NK-92 treated with Interleukin-12 subunit alpha and Interleukin-12 subunit beta, amount 100 ng/mL, for 24 hours (cell line): Measurements from ENCODE around the gene MEF2A.
A peak's percentile ranks its signal among the peaks of the same experiment; 100 is the strongest.

Source experiments
- DNase-seq: peaks from one replicate; lab custom pipeline; 2025; lab: John Stamatoyannopoulos, UW

Gene MEF2A

DNA sequence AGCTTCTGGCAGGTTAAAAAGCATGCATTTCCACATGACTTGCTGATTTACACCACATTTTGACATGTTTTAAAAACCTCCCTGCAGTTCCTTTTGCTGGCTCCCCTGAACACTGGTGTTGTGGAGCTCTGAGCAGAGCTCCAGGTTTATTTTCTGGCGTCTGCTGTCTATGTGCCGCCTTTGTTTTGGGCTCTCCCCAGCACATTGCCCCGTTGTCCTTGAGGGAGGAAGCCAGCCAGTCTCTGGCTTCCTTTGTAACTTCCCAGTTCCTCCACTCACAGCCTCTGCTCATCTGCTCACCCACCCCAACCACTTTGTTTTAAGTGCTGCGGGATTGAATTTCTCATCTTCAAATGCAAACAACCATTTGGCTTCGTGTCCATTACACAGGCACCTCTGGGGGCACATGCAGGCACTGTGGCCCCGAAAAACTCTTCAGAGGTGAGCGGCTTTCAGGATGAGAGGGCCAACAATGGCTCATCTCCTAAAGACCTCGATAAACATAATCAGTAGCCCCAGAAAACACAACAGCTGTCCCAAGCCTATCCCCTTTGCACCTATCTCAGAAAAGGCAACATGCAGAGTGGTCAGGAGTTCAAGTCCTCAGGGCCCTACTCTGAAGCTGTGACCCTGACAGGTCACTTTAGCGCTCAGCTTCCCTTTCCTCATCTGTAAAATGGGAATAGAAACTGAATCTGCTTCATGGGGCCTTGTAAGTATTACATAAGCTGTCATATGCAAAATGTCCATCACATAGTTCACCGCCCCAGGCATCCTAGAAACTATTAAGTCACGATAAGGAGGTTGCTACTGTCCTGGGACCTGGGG, 1.3 kb upstream of the MEF2A start:
- DNase-seq: no peak

- no peak for DNase-seq
These were observed 810 bp upstream of the MEF2A start for GRCh38 chr15:99565049-99565298.

GRCh38 chr15:99566157-99566897, 543 bp downstream of the MEF2A start:
- DNase-seq: peak; percentile 75

GRCh38 chr15:99568625-99569352, 3.0 kb downstream of the MEF2A start:
- DNase-seq: no peak

GRCh38 chr15:99571299-99571698, 5.5 kb downstream of the MEF2A start:
- DNase-seq: no peak

- no peak for DNase-seq
These were observed 8.3 kb downstream of the MEF2A start for GRCh38 chr15:99574048-99574447.

GRCh38 chr15:99574502-99574901, 8.7 kb downstream of the MEF2A start:
- DNase-seq: no peak

GRCh38 chr15:99578809-99579208, 13.0 kb downstream of the MEF2A start:
- no peak for DNase-seq

- no peak for DNase-seq
These were observed 14.3 kb downstream of the MEF2A start for GRCh38 chr15:99580076-99580475.

DNA sequence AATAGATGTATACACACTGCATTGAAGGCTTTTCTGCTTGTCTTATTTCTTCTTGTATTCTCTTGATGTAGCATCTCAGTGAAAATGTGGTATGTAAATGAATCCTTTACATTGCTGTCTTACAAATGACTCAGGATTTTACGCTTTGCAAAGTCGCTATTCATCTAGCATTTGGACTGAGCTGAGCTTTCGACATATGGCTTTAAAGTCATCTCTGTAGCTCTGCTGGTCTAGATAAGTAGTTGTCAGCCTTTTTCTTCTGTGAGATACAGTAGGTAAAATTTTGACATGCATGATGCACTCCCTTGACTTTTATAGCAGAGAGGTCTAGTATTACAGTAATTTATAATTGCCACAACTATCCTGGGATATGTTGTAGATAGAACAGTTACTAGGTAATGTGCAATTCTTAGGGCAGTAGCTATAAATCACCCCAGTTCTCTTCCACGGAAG, 16.8 kb downstream of the MEF2A start:
- no peak for DNase-seq

DNA sequence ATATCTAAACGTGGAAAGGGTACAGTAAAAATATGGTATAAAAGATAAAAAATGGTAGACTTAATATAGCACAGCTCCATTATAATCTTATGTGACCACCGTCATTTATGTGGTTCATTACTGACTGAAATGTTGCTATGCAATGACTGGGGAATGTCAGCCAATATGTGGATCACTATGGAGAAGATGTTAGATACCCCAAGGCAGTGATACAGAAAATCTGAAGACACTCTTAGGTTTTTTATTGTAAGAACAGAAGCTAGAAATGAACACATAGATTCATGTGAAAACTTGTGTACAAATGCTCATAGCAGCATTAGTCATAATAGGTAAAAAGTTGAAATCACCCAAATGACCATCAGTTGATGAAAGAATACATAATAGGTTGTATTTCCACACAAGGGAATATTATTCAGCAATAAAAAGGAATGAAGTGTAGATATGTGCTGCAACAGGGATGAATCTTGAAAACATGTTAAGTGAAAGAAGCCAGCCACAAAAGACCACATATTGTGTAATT, 18.4 kb downstream of the MEF2A start:
- DNase-seq: no peak

DNA sequence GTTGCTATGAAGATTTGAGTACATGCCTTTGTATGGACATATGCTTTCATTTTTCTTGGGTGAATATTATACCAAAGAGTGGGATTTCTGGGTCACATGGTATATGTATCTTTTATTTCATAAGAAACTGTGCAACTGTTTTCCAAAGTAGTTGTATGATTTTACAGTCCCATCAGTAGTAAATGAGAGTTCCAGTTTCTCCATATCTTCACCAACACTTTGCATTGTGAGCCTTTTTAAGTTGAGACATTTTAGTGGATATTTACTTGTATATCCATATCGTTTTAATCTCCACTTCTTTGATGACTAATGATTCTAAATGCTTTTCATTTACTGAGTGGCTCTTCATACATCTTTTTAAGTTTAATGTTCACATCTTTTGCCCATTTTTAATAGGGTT, 20.3 kb downstream of the MEF2A start:
- DNase-seq: no peak

DNA sequence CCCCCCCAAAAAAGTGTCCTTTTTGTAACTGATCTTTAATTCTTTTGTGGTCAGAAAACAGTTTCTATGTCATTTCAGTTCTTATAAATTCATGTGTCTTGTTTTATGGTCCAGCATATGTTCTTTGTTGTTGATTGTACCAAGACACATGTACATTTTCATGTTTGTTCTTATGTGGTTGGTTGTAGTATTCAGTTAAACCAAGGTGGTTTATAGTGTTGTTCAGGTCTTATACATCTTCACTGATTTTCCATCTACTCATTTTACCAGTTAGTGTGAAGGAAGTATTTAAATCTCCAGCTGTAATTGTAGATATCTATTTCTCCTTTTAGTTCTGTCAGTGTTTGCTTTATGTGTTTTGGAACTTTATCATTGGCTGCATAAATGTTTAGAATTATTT, 24.0 kb downstream of the MEF2A start:
- no peak for DNase-seq

- DNase-seq: no peak
These were observed 25.3 kb downstream of the MEF2A start for GRCh38 chr15:99590913-99591646.

GRCh38 chr15:99592145-99592791, 26.5 kb downstream of the MEF2A start:
- no peak for DNase-seq

- DNase-seq: no peak
These were observed 27.3 kb downstream of the MEF2A start for GRCh38 chr15:99593070-99593469.

DNA sequence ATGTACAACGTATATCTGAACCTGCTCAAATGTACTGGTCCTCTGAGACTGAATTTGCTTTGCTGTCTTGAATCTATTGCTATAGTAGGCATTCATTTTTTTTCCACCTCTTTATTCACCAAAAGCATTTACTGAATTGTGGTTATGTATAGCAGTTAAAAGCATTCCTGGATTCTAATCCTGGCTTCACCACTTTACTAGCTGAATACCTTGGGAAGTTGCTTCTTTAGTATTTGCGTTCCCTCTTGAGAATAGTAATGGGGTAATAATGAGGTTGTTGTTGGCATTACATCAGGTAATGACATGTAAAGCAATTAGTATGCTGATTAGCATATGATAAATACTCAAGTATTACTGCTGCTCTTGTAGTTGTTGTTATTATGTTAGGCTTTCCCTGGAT, 29.1 kb downstream of the MEF2A start:
- no peak for DNase-seq

DNA sequence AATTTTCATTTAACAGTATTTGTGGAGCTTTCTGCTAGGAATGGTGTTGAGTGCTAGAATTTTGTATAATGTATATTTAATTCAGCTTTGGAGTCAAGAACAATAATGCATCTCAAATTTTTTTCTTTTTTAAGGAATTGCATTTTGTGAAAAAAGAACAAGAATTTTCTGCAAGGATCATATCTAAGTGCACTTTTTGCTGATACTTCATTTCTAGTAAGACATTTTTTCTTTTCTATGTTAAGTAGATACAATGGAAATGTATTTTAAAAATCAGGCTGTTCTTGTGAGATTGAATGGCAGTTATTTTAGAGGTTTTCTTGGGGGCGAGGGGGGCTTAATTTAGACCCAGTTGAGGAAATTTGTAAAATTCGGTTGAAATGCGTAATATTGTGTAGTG, 32.5 kb downstream of the MEF2A start:
- no peak for DNase-seq

DNA sequence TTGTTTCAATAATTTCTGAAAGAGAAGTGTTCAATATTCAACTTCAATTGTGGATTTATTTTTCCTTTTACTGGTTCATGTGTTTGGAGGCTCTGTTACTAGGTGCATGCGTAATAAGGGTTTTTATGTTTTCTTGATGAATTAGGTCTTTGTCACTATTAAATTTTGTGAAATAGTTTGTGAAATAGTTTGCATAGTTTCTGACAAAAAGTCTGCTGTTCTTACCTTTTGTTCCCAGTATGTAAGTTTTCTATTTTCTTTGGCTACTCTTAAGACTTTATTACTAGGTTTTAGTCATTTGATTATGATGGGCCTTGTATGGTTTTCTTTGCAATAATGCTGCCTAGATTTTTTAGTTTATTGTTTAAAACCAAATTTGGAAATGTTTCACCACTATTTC, 38.0 kb downstream of the MEF2A start:
- DNase-seq: no peak

- no peak for DNase-seq
These were observed 39.1 kb downstream of the MEF2A start for GRCh38 chr15:99604865-99605264.

DNA sequence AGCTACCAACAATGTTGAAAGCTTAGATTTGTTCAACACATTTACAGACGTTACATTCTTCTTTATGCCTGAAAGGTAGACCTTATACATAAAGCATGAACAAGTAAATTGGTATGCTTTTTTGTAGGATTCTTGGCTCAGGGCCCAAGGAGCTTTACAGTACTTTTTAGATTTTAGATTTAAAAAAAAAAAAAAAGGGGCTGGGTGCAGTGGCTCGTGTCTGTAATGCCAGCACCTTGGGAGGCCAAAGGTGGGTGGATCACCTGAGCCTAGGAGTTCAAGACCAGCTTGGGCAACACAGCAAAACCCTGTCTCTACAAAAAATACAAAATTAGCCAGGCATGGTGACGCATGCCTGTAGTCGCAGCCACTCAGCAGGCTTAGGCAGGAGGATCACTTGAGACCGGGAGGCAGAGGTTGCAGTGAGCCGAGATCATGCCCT, 39.7 kb downstream of the MEF2A start:
- no peak for DNase-seq

- no peak for DNase-seq
These were observed 40.2 kb downstream of the MEF2A start for GRCh38 chr15:99605990-99606389.
